HEK293 (cell line): ENCODE measurements around the gene ATF6.

Experiments
- CTCF ChIA-PET: fragments of 350-600 bp; formaldehyde crosslinking; extraction: SDS; loops from one replicate; lab custom pipeline; 2021; ENCODE audit warnings: antibody characterized with exemption; lab: Yijun Ruan, JAX
- POLR2A ChIA-PET: fragments of 300-600 bp; formaldehyde crosslinking; extraction: SDS; loops from one replicate; lab custom pipeline; 2020; ENCODE audit warnings: antibody characterized with exemption, inconsistent platforms; lab: Yijun Ruan, JAX
- H3K27ac ChIP-seq: fragments of 200-500 bp; sonication (Bioruptor generic); 2 replicates; pipeline ENCODE4 v1.5.1; 2014; ENCODE audit warnings: low read depth, low read length, control low read depth, inconsistent platforms; ENCODE audit errors: extremely low read depth
- H3K36me3 ChIP-seq, 2 experiments: fragments of 200-500 bp in 1 of 2; sonication (Bioruptor generic) in 1 of 2; 1 replicate in 1 of 2; 2 replicates in 1 of 2; pipeline ENCODE4 v1.5.1; 2014 to 2017; ENCODE audit warnings: inconsistent platforms in 2 of 2, low read length in 2 of 2; ENCODE audit not compliant: control insufficient read depth in 2 of 2, insufficient read depth in 1 of 2
- H3K4me1 ChIP-seq: fragments of 200-500 bp; sonication (Bioruptor generic); 2 replicates; pipeline ENCODE4 v1.5.1; 2014; ENCODE audit warnings: mild to moderate bottlenecking, low read length, inconsistent platforms; ENCODE audit not compliant: control insufficient read depth, insufficient read depth
- H3K4me3 ChIP-seq: 2 replicates; pipeline ENCODE4 v1.5.1; 2011; ENCODE audit warnings: low read depth, mild to moderate bottlenecking, control low read depth, low read length, moderate library complexity
- H3K9me3 ChIP-seq: fragments of 200-500 bp; sonication (Bioruptor generic); 2 replicates; pipeline ENCODE4 v1.5.1; 2014; ENCODE audit warnings: low read depth, low read length, inconsistent platforms; ENCODE audit not compliant: control insufficient read depth, insufficient read depth
- GLIS2 ChIP-seq: fragments of 450-650 bp; formaldehyde crosslinking; IDR thresholded peaks from 2 replicates; pipeline ENCODE4 v1.5.1; 2016; ENCODE audit warnings: missing biosample characterization, missing genetic modification characterization
- HOXD13 ChIP-seq: sonication (generic); formaldehyde crosslinking; IDR thresholded peaks from 2 replicates; pipeline ENCODE4 v1.8.0; 2022; ENCODE audit warnings: missing genetic modification reagents, borderline replicate concordance
- MZF1 ChIP-seq: fragments of 450-650 bp; formaldehyde crosslinking; IDR thresholded peaks from 2 replicates; pipeline ENCODE4 v1.5.1; 2017; ENCODE audit warnings: missing biosample characterization, missing genetic modification characterization, borderline replicate concordance
- OSR2 ChIP-seq: fragments of 450-650 bp; formaldehyde crosslinking; IDR thresholded peaks from 2 replicates; pipeline ENCODE4 v1.5.1; 2016; ENCODE audit warnings: missing biosample characterization, missing genetic modification characterization
- OVOL3 ChIP-seq: fragments of 450-650 bp; formaldehyde crosslinking; IDR thresholded peaks from 2 replicates; pipeline ENCODE4 v1.5.1; 2016; ENCODE audit warnings: missing biosample characterization, missing genetic modification characterization
- PRDM1 ChIP-seq: fragments of 450-650 bp; formaldehyde crosslinking; IDR thresholded peaks from 2 replicates; pipeline ENCODE4; 2016; ENCODE audit warnings: missing biosample characterization, missing genetic modification characterization
- RBAK ChIP-seq: fragments of 450-650 bp; formaldehyde crosslinking; IDR thresholded peaks from 2 replicates; pipeline ENCODE4 v1.5.1; 2016; ENCODE audit warnings: missing biosample characterization, missing genetic modification characterization
- ZFP37 ChIP-seq: fragments of 450-650 bp; formaldehyde crosslinking; IDR thresholded peaks from 2 replicates; pipeline ENCODE4 v1.5.1; 2016; ENCODE audit warnings: missing biosample characterization, missing genetic modification characterization
- ZNF133 ChIP-seq: fragments of 450-650 bp; formaldehyde crosslinking; IDR thresholded peaks from 2 replicates; pipeline ENCODE4 v1.5.1; 2016; ENCODE audit warnings: missing biosample characterization, missing genetic modification characterization
- ZNF302 ChIP-seq: fragments of 450-650 bp; formaldehyde crosslinking; IDR thresholded peaks from 2 replicates; pipeline ENCODE4 v1.5.1; 2016; ENCODE audit warnings: missing biosample characterization, missing genetic modification characterization, low read depth
- ZNF335 ChIP-seq: fragments of 450-650 bp; formaldehyde crosslinking; conservative IDR thresholded peaks from 2 replicates; pipeline ENCODE4 v1.5.1; 2016; ENCODE audit warnings: missing biosample characterization, missing genetic modification characterization
- ZNF341 ChIP-seq: fragments of 450-650 bp; formaldehyde crosslinking; IDR thresholded peaks from 2 replicates; pipeline ENCODE4; 2016; ENCODE audit warnings: low read depth, missing biosample characterization, missing genetic modification characterization
- ZNF560 ChIP-seq: fragments of 450-650 bp; formaldehyde crosslinking; IDR thresholded peaks from 2 replicates; pipeline ENCODE4 v1.5.1; 2017; ENCODE audit warnings: missing biosample characterization, missing genetic modification characterization, borderline replicate concordance
- ZNF623 ChIP-seq: fragments of 450-650 bp; formaldehyde crosslinking; IDR thresholded peaks from 2 replicates; pipeline ENCODE4 v1.5.1; 2016; ENCODE audit warnings: missing biosample characterization, missing genetic modification characterization
- ZNF654 ChIP-seq: fragments of 450-650 bp; formaldehyde crosslinking; IDR thresholded peaks from 2 replicates; pipeline ENCODE4 v1.5.1; 2016; ENCODE audit warnings: low read depth, missing biosample characterization, missing genetic modification characterization
- ZNF785 ChIP-seq: fragments of 450-650 bp; formaldehyde crosslinking; IDR thresholded peaks from 2 replicates; pipeline ENCODE4 v1.5.1; 2016; ENCODE audit warnings: missing biosample characterization, missing genetic modification characterization
- ZNF791 ChIP-seq: fragments of 450-650 bp; formaldehyde crosslinking; IDR thresholded peaks from 2 replicates; pipeline ENCODE4 v1.5.1; 2016; ENCODE audit warnings: missing biosample characterization, missing genetic modification characterization
- ZSCAN16 ChIP-seq: fragments of 450-650 bp; formaldehyde crosslinking; IDR thresholded peaks from 2 replicates; pipeline ENCODE4 v1.5.1; 2016; ENCODE audit warnings: missing biosample characterization, missing genetic modification characterization
- TF ChIP-seq, protein P1 (sequence below): fragments of 450-650 bp; formaldehyde crosslinking; IDR thresholded peaks from 2 replicates; pipeline ENCODE4 v1.5.1; 2016; ENCODE audit warnings: missing biosample characterization, missing genetic modification characterization
- TF ChIP-seq, protein P2 (sequence below): fragments of 450-650 bp; formaldehyde crosslinking; IDR thresholded peaks from 2 replicates; pipeline ENCODE4 v1.5.1; 2016; ENCODE audit warnings: missing biosample characterization, missing genetic modification characterization, borderline replicate concordance
- TF ChIP-seq, protein P3 (sequence below): fragments of 450-650 bp; formaldehyde crosslinking; IDR thresholded peaks from 2 replicates; pipeline ENCODE4 v1.5.1; 2016; ENCODE audit warnings: missing biosample characterization, missing genetic modification characterization
- TF ChIP-seq, protein P4 (sequence below): fragments of 450-650 bp; formaldehyde crosslinking; IDR thresholded peaks from 2 replicates; pipeline ENCODE4 v1.5.1; 2016; ENCODE audit warnings: missing biosample characterization, missing genetic modification characterization

The ATF6 gene

DNA sequence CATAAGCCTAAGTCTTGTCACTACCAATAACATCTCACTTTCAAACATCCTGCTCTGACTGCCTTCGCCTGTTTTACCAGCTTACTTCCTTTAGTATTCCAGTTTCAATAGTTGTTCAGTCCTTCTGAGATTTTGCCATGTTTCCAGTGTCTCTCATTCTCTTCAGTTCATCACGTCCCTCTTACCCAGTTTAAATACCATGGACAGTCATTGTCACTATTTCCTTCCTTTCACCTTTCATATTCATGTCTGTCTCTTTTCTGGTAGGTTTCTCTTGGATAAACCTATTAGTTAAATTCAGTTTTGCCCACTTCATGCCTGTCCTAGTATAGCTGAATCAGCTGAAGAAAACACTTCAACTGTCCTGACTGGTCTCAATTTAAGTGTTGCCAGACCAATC, 5.9 kb downstream of the ATF6 start:
- Histone ChIP-seq H3K9me3 (no peaks in the 10 kb centered on the region), H3K36me3 (no peaks in the 10 kb centered on the region; a peak in 1 of 3 replicates), H3K4me3 (no peak overlapping the region), H3K27ac (no peak overlapping the region), H3K4me1 (no peaks in the 10 kb centered on the region)
- ChIA-PET POLR2A (no interaction called here), CTCF (interaction anchor here (1.9 kb wide), 1 partner anchor 20 kb away, joined by 8 read pairs; no protein-coding TSS in a partner anchor)
- TF ChIP-seq, protein P1, sequence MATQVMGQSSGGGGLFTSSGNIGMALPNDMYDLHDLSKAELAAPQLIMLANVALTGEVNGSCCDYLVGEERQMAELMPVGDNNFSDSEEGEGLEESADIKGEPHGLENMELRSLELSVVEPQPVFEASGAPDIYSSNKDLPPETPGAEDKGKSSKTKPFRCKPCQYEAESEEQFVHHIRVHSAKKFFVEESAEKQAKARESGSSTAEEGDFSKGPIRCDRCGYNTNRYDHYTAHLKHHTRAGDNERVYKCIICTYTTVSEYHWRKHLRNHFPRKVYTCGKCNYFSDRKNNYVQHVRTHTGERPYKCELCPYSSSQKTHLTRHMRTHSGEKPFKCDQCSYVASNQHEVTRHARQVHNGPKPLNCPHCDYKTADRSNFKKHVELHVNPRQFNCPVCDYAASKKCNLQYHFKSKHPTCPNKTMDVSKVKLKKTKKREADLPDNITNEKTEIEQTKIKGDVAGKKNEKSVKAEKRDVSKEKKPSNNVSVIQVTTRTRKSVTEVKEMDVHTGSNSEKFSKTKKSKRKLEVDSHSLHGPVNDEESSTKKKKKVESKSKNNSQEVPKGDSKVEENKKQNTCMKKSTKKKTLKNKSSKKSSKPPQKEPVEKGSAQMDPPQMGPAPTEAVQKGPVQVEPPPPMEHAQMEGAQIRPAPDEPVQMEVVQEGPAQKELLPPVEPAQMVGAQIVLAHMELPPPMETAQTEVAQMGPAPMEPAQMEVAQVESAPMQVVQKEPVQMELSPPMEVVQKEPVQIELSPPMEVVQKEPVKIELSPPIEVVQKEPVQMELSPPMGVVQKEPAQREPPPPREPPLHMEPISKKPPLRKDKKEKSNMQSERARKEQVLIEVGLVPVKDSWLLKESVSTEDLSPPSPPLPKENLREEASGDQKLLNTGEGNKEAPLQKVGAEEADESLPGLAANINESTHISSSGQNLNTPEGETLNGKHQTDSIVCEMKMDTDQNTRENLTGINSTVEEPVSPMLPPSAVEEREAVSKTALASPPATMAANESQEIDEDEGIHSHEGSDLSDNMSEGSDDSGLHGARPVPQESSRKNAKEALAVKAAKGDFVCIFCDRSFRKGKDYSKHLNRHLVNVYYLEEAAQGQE: peak; percentile 77
- TF ChIP-seq ZFP37 (tag by site-specific recombination): no peak
- TF ChIP-seq PRDM1 (tag by site-specific recombination): peak; percentile 46; the same call in 1 of the 2 replicates
- no peak for TF ChIP-seq ZNF335 (tag by site-specific recombination)

DNA sequence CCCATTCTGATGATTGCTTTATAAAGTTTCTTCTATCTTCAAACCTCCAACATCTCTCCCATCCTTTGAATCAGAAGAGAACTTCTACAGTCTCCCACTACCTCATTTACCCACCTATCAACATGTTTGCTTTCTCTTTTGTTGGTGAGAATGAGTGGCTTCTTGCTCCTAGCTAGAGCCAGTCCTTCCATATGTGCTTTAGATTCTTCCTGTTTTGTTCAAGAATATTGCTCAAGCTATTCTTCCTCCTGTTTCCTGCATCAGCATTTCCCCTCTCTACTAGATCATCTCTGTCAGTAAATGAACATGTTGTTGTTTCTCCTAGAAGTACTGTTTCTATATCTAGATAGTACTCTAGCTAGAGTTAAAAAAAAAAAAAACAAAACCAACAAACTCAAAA, 6.3 kb downstream of the ATF6 start:
- no peaks in the 10 kb centered on the region for H3K4me1 ChIP-seq
- TF ChIP-seq, protein P2, sequence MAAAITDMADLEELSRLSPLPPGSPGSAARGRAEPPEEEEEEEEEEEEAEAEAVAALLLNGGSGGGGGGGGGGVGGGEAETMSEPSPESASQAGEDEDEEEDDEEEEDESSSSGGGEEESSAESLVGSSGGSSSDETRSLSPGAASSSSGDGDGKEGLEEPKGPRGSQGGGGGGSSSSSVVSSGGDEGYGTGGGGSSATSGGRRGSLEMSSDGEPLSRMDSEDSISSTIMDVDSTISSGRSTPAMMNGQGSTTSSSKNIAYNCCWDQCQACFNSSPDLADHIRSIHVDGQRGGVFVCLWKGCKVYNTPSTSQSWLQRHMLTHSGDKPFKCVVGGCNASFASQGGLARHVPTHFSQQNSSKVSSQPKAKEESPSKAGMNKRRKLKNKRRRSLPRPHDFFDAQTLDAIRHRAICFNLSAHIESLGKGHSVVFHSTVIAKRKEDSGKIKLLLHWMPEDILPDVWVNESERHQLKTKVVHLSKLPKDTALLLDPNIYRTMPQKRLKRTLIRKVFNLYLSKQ (tag by site-specific recombination): no peak
- TF ChIP-seq ZNF654 (tag by site-specific recombination): no peak
- TF ChIP-seq ZNF785: no peak
- no peak for TF ChIP-seq OSR2 (tag by site-specific recombination)
- no peak for TF ChIP-seq OVOL3 (tag by site-specific recombination)
- no peak for TF ChIP-seq ZNF560 (tag by site-specific recombination)
- no peak for TF ChIP-seq ZNF302 (tag by site-specific recombination)
- no peak for TF ChIP-seq ZNF341
- TF ChIP-seq ZNF133: no peak
- no peak for TF ChIP-seq PRDM1 (tag by site-specific recombination)
- TF ChIP-seq MZF1 (tag by site-specific recombination): no peak
- no peak for TF ChIP-seq ZNF791 (tag by site-specific recombination)
- TF ChIP-seq, protein P3, sequence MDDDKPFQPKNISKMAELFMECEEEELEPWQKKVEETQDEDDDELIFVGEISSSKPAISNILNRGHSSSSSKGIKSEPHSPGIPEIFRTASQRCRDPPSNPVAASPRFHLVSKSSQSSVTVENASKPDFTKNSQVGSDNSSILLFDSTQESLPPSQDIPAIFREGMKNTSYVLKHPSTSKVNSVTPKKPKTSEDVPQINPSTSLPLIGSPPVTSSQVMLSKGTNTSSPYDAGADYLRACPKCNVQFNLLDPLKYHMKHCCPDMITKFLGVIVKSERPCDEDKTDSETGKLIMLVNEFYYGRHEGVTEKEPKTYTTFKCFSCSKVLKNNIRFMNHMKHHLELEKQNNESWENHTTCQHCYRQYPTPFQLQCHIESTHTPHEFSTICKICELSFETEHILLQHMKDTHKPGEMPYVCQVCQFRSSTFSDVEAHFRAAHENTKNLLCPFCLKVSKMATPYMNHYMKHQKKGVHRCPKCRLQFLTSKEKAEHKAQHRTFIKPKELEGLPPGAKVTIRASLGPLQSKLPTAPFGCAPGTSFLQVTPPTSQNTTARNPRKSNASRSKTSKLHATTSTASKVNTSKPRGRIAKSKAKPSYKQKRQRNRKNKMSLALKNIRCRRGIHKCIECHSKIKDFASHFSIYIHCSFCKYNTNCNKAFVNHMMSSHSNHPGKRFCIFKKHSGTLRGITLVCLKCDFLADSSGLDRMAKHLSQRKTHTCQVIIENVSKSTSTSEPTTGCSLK (tag by site-specific recombination): no peak
- TF ChIP-seq HOXD13 (CRISPR knock-in tag): no peak
- TF ChIP-seq GLIS2: no peak
- TF ChIP-seq RBAK (tag by site-specific recombination): no peak
- no peak for TF ChIP-seq ZSCAN16 (tag by site-specific recombination)
- TF ChIP-seq, protein P4, sequence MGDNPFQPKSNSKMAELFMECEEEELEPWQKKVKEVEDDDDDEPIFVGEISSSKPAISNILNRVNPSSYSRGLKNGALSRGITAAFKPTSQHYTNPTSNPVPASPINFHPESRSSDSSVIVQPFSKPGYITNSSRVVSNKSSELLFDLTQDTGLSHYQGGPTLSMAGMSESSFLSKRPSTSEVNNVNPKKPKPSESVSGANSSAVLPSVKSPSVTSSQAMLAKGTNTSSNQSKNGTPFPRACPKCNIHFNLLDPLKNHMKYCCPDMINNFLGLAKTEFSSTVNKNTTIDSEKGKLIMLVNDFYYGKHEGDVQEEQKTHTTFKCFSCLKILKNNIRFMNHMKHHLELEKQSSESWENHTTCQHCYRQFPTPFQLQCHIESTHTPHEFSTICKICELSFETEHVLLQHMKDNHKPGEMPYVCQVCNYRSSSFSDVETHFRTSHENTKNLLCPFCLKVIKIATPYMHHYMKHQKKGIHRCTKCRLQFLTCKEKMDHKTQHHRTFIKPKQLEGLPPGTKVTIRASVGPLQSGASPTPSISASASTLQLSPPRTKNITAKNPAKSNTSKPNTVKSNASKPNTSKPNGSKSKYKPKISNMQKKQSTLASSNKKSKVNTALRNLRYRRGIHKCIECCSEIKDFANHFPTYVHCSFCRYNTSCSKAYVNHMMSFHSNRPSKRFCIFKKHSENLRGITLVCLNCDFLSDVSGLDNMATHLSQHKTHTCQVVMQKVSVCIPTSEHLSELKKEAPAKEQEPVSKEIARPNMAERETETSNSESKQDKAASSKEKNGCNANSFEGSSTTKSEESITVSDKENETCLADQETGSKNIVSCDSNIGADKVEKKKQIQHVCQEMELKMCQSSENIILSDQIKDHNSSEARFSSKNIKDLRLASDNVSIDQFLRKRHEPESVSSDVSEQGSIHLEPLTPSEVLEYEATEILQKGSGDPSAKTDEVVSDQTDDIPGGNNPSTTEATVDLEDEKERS (tag by site-specific recombination): no peak
- TF ChIP-seq ZNF623 (tag by site-specific recombination): no peak
- no peaks in the 10 kb centered on the region for H3K9me3 ChIP-seq
- no peak overlapping the region for H3K4me3 ChIP-seq
- ChIA-PET CTCF (interaction anchor here (1.9 kb wide), 1 partner anchor 20 kb away, joined by 8 read pairs; no protein-coding TSS in a partner anchor), POLR2A (no interaction called here)
- H3K36me3 ChIP-seq: no peaks in the 10 kb centered on the region; a peak in 1 of 3 replicates
- no peak overlapping the region for H3K27ac ChIP-seq
